Coronary artery (tissue), 2 donors: Measurements from ENCODE around the gene HOMEZ.

Experiments used
- DNase-seq: peaks from one replicate; pipeline ENCODE4 v3.0.0-alpha.2; 2017; ENCODE audit warnings: low spot score
- H3K27ac ChIP-seq, 2 donors: fragments of 200-600 bp; sonication (generic); one replicate each; pipeline ENCODE4 v1.5.1; 2016 to 2019
- H3K4me3 ChIP-seq: fragments of 200-600 bp; sonication (generic); 2 replicates; pipeline ENCODE4 v1.5.1; 2016; ENCODE audit warnings: mild to moderate bottlenecking, moderate library complexity
- CTCF ChIP-seq: fragments of 200-600 bp; sonication (generic); IDR thresholded peaks from one replicate; pipeline ENCODE4 v1.5.1; 2019; ENCODE audit warnings: antibody characterized with exemption

Gene HOMEZ

GRCh38 chr14:23306412-23307145 lies 20.6 kb upstream of the HOMEZ start, which contains the start of gene BCL2L2:
TSS of gene BCL2L2 (plus strand) at chr14:23306833. CDS start at chr14:23307768, 935 bp downstream.
- no peak for TF ChIP-seq CTCF
- DNase-seq = peak; percentile 96
- Histone ChIP-seq H3K27ac (peak within 1 kb of the TSS; percentile 85 to 89), H3K4me3 (peak within 1 kb of the TSS; percentile 77)

- H3K4me3 ChIP-seq = peak within 1 kb of the TSS; percentile 92
- DNase-seq = peak; percentile 83
- H3K27ac ChIP-seq = peak within 1 kb of the TSS; percentile 97 to 100
- no peak for TF ChIP-seq CTCF
Measured at GRCh38 chr14:23302290-23303225, 16.6 kb upstream of the HOMEZ start, which contains the start of gene PPP1R3E. TSS of gene PPP1R3E (minus strand) at chr14:23302859. CDS start at chr14:23302576, 283 bp downstream.

GRCh38 chr14:23301969-23302289 lies 16.0 kb upstream of the HOMEZ start:
- Histone ChIP-seq H3K27ac (peak overlapping the region; percentile 97 to 100), H3K4me3 (peak overlapping the region; percentile 92)
- no peak for DNase-seq
- no peak for TF ChIP-seq CTCF

GRCh38 chr14:23301288-23301968 lies 15.5 kb upstream of the HOMEZ start:
- peak overlapping the region; percentile 97 to 100 for H3K27ac ChIP-seq
- TF ChIP-seq CTCF = peak; percentile 45
- peak overlapping the region; percentile 92 for H3K4me3 ChIP-seq
- peak; percentile 99 for DNase-seq

GRCh38 chr14:23300687-23301223 lies 14.8 kb upstream of the HOMEZ start:
- no peak for TF ChIP-seq CTCF
- Histone ChIP-seq H3K4me3 (peak overlapping the region; percentile 92), H3K27ac (peak overlapping the region; percentile 97 to 100)
- DNase-seq = no peak

GRCh38 chr14:23299986-23300686 lies 14.2 kb upstream of the HOMEZ start:
- H3K4me3 ChIP-seq = peak overlapping the region; percentile 92
- DNase-seq = no peak
- TF ChIP-seq CTCF = no peak
- peak overlapping the region; percentile 97 to 100 for H3K27ac ChIP-seq
